ENCODE data around the gene MICU1. TPM values are rescaled to one million over a fixed set of nuclear protein-coding genes. Genes with fewer than 3 reads are reported as not detected.

MICU1 gene
- total and polyA plus RNA-seq, 2 donors (not counting 3 experiments of a cell fraction or from before 2014, with no cell fraction given), result 27.5 to 48.0 TPM

DNA sequence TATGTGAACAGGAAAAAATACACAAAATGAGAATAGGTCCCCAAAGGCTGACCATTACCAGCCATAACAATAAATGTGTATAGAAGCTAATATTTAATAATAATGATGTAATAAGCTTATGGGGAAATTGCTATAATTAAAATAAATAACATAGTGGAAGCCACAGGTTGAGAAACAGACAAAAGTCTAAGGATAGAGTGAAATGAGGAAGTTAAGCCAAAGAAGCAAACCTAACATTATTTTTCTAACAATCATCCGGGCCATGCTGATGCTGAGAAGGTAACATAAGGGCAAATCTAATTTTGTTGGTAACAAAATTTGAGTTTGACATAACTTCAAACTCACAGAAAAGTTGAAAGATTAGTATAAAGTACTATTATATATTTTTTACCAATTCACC lies 115.9 kb downstream of the MICU1 start:
- no peak for TF ChIP-seq EZH2 (IDR thresholded peaks at IDR 0.05; ENCODE audit: borderline replicate concordance, low read depth, low read length, severe bottlenecking)
- TF ChIP-seq, protein P1, sequence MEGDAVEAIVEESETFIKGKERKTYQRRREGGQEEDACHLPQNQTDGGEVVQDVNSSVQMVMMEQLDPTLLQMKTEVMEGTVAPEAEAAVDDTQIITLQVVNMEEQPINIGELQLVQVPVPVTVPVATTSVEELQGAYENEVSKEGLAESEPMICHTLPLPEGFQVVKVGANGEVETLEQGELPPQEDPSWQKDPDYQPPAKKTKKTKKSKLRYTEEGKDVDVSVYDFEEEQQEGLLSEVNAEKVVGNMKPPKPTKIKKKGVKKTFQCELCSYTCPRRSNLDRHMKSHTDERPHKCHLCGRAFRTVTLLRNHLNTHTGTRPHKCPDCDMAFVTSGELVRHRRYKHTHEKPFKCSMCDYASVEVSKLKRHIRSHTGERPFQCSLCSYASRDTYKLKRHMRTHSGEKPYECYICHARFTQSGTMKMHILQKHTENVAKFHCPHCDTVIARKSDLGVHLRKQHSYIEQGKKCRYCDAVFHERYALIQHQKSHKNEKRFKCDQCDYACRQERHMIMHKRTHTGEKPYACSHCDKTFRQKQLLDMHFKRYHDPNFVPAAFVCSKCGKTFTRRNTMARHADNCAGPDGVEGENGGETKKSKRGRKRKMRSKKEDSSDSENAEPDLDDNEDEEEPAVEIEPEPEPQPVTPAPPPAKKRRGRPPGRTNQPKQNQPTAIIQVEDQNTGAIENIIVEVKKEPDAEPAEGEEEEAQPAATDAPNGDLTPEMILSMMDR (IDR thresholded peaks at IDR 0.05; ENCODE audit: extremely low read depth in 1 of 2, insufficient read depth in 1 of 2, low read depth in 1 of 2, low read length in 2 of 2), result no peak
- no peak for TF ChIP-seq JUN (IDR thresholded peaks at IDR 0.05; ENCODE audit: borderline replicate concordance, insufficient read depth, insufficient read length, low read depth)
- TF ChIP-seq GATA2 (IDR thresholded peaks at IDR 0.05; ENCODE audit: insufficient read depth, insufficient read length, low read depth, low read length), result no peak
- TF ChIP-seq MYC (IDR thresholded peaks at IDR 0.05; ENCODE audit: low read depth, low read length), result no peak
- TF ChIP-seq, protein P2, sequence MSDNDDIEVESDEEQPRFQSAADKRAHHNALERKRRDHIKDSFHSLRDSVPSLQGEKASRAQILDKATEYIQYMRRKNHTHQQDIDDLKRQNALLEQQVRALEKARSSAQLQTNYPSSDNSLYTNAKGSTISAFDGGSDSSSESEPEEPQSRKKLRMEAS (IDR thresholded peaks at IDR 0.05; ENCODE audit: insufficient read depth, insufficient read length), result no peak
- TF ChIP-seq POLR2AphosphoS5 (IDR thresholded peaks at IDR 0.05; ENCODE audit: insufficient read depth, low read depth, low read length), result no peak
- no peak for TF ChIP-seq FOS (IDR thresholded peaks at IDR 0.05; ENCODE audit: borderline replicate concordance, insufficient read depth, low read length)
- TF ChIP-seq POLR2A (IDR thresholded peaks at IDR 0.05; ENCODE audit: low read depth, low read length), result no peak
- H2AFZ ChIP-seq (ENCODE audit: low read depth, low read length), result no peak overlapping the region
- DNase-seq (ENCODE audit: low read depth, low spot score), result no peak
- no peaks in the 10 kb centered on the region for H3K36me3 ChIP-seq (ENCODE audit: control insufficient read depth in 2 of 2, extremely low read depth in 1 of 2, insufficient read depth in 2 of 2, low read length in 2 of 2)
- H3K4me2 ChIP-seq (ENCODE audit: insufficient read depth, low read length), result no peak overlapping the region
- no peak for FAIRE-seq
- no peak overlapping the region for H3K9ac ChIP-seq (replicated peaks; ENCODE audit: extremely low read depth, insufficient read depth, low read length)
- no peaks in the 10 kb centered on the region for H3K9me3 ChIP-seq (replicated peaks; ENCODE audit: control insufficient read depth, insufficient read depth, low read length)
- no peaks in the 10 kb centered on the region for H3K4me1 ChIP-seq (ENCODE audit: control insufficient read depth, extremely low read depth, insufficient read depth, low read length)
- dilution Hi-C loops (cut with MboI; ENCODE audit: extremely low pct_ligation_motif_present, low sequenced_read_pairs) (no loop called here), intact Hi-C loops (cut with micrococcal nuclease) (no loop called here)
- no TSS peak for BruUV-seq (replicated peaks)
- no peak overlapping the region for H3K27ac ChIP-seq (ENCODE audit: insufficient read depth, low read depth, low read length)
- CTCF ChIA-PET, result no interaction called here
- H3K79me2 ChIP-seq (ENCODE audit: control insufficient read depth, insufficient read depth, low read length), result no peaks in the 10 kb centered on the region
- POLR2A ChIA-PET, result no interaction called here
- H3K9me1 ChIP-seq (replicated peaks; ENCODE audit: control insufficient read depth, extremely low read depth, insufficient read depth, low read length), result no peaks in the 10 kb centered on the region
- no peaks in the 10 kb centered on the region for H4K20me1 ChIP-seq (replicated peaks; ENCODE audit: control insufficient read depth, extremely low read depth, insufficient read depth, low read length)
- no peaks in the 10 kb centered on the region for H3K27me3 ChIP-seq (ENCODE audit: control insufficient read depth in 2 of 2, insufficient read depth in 2 of 2, low read length in 2 of 2)
- no peak overlapping the region for H3K4me3 ChIP-seq (replicated peaks in 1 of 3; ENCODE audit: insufficient read depth in 1 of 3, low read depth in 1 of 3, low read length in 3 of 3)

Measured in endothelial cell of umbilical vein (primary cell).